NCI-H82 treated with DMSO at 0.1 percent for 48 hours (cell line): ENCODE measurements around the gene ARMS2.

ENCODE experiments used
- DNase-seq: peaks from one replicate; lab custom pipeline; 2025; ENCODE audit not compliant: unreplicated experiment; lab: John Stamatoyannopoulos, UW

ARMS2 gene

DNA sequence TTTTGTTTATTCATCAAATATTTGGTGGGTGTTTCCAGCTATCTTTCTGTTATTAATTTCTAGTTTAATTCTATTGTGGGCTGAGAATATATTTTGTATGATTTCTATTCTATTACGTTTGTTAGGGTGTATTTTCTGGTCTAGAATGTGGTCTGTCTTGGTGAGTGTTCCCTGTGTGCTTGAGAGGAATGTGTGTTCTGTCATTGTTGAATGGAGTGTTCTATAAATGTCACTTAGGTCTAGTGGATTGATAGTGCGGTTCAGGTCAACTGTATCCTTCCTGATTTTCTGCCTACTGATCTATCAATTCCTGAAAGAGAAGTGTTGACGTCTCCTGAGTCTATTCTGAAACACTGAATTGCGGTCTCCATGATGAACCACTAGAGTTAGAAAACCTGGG, 15.4 kb downstream of the ARMS2 start:
- no peak for DNase-seq

DNA sequence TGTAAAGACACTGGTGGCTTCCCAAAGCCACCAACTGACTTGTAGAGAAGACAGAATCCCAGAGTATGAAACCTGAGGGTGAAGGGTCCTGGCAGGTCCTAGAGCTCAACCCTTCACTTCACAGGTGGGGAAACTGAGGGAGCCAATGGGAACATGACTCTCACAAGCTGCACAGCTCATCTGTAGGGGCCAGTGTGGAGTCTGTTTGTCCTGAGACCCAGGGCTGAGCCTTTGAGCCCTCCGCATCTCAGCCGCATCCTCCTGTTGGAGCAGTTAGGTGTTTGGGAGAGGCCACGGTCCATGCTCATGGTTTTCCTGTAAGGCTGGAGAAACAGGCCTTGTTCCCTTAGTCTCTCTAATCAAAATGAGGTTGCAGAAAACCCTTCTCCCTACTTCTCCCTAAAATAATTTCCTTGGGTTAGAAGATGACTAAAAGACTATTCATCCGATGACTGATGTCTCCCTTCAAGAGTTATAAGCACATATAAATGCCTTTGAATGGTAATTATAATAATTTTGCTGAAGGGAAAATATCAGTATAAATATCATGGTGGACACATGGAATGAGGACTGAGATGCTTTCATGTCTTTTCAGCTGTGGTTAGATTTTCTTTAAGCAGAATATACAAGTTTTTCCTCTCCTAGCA, 17.2 kb downstream of the ARMS2 start:
- no peak for DNase-seq

DNA sequence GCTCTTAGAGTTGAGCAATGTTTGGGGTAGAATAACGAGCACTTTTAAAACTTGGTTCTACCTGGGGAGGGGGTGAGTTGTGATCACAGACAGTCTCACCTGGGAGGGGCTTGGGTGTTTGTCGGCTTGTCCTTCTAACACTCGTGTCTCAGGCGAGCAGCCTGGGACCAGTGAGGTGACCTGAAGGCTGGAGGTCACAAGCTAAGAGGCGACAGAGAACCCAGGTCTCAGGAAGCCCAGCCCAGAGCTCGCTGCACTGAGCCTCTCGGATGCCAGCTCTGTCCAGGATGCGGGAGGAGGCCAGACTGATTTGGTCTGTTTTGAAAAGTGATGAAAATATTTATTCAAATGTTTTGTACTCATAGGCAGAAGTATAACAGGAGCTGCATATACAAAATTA, 18.7 kb downstream of the ARMS2 start:
- DNase-seq: no peak

DNA sequence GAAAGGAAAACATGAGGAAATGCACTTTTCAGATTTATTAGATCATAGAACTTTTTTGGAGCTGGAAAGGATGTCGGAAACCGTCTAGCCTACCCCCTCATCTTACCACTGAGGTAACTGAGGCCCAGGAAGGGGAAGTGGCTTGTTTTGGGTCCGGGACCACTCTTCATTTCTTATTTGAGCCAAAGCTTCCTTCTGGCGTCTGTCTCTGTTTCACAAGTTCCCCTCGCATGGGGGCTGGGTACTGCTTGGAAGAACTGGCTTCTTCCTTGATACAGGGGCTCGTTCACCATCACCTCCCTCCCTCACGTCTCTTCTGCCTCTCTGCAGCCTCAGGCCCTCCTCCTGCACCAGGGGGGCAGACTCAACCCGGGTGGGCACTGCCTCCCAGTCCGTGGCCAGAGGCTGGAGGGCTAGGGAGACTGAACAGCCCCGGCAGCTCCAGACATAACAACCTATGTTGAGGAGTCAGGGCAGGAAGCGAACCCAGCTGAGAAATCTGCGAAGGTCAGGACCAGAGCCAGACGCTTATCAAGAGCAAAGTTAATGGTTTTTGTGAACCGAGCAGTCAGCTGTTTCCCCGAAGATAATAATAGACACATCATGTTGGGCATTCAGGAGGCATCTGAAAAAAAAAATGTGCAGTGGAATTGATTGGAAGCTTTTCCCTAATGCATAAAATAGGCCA, 19.8 kb downstream of the ARMS2 start:
- no peak for DNase-seq

DNA sequence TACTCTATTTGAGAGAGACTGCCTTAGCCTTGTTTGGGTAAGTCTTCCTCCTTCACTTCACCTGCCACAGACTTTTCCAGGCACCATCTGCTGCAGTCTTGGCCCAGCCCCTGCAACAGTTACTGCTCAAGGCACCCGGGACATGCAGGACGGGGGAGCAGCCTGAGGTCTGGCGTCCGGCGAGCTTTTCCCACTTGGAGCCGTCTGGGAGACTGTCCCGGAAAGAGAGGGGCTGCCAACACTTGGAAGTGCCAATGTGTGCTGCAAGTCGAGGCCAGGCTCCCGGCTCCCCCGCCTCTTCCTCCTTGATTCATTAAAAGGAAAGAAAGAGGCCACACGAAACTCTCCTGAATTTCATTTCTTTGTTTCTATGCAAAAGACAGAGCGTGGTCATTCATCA, 20.6 kb downstream of the ARMS2 start:
- no peak for DNase-seq

DNA sequence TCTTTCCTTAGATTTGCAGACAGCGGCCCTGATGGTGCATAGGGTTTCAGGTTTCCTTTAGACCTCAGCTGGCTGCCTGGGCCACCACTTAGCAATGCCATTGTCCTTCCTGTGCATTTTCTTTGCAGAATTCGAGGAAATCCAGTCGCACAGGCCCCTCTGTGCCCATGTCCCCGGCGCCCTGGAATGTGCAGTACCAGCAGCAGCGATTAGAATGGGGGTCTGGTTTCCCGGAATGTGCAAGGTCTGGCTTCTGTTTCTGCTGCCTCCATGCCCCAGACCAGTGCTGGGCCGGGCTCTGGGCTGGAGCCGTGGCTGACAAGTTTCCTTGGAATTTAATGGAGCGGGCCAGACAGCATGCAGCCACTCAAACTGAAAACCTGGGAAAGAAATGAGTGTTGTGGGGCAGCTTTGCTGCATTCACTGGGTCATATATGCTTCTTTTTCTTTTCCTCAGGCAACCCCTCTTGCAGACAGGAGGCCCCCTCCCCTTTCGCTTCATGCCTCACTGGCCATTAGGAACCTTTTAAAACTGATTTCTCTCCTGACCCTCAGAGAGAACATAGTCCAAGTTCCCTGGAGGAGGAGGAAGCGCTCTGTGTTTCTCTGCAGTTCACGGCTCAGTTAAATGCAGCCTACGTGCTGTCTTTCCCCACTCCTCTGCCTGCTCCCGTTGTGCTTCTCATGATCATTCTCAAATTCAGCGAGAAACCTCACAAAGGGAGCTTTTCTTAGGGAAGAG, 21.3 kb downstream of the ARMS2 start:
- DNase-seq: no peak

DNA sequence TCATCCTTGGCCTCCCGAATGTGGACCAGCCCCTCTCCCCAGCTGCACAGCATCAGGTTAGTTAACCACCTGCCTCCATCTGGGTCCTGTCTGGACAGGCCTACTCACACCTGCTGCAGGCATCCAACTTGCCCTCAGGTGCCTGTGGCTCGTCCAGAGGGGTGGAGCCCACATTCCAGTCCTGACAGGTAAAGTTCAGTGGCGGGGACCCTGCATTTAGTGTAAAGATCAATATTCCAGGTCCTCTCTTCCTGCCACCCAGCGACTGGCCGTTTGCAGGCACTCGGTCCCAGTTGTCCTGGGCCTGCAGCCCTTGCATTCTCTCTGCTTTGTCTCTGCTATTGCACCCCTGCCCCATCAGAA, 21.9 kb downstream of the ARMS2 start:
- no peak for DNase-seq

DNA sequence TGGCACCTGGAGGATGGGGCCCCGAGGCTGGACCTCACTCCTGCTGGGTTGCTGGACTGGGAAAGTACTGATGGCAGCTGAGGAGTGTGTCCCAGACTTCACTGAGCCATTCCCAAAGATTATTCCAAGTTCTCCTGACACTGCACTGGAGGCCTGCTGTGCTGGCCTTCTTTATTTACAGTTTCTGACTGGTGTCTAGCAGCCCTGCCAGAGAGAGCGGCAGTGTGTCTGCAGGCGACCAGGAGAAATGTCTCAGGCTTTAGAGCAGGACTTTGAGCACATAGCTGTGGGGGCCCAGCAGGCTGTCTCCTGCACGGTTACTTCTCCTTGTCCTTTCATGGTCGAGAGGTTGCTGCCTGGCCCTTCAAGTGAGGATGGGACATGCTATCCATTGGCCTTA, 23.0 kb downstream of the ARMS2 start:
- no peak for DNase-seq

DNA sequence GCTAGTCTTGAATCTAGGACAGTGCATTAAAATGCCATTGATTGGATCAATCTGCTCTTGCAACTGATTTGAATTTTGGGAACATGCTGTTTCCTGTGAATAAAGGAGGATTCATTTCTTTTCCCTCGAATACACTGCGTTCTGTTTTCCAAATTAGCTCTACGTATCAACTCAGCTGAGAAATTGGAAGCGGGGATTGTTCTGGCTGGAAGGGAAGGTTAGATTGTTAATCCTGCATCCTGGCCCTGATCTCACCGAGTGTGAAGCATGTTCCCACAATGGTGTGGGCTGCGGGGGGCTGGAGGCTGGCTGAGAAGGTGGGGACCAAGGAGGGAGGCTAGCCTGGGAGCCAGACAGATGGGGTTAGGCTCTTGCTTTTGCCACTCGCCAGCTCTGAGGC, 24.5 kb downstream of the ARMS2 start:
- DNase-seq: no peak

DNA sequence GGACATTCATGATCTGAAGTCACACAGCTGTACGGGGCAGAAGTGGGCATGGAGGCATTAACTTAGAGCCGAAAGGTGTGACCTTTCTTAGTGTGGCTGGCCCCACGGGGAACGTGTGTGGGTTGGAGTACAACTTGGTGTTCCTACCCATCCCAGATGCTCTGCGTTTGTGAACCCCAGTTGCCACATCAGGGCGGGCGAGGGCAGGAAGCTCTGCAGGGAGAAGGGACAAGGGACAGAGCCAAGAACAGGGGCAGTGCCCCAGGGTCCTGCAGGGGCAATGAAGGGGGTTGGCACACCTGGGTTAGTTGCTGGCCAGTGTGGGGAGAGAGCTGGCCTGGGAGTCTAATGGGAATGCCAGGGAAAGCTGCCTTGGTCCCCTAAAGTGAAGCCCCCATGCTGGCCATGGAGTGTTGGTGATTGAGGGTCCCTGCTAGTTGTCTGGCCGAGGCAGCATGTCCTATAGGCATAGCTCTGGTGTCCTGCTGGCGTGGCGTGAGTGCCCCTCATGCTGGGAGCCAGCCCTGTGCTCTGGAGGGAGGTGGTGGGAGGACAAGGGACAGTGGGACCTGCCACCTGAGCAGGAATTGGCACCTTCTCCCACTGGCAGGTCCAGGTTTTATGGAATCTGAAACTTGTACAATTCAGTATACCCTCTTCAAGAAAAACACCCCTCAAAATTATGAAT, 25.8 kb downstream of the ARMS2 start:
- DNase-seq: no peak

DNA sequence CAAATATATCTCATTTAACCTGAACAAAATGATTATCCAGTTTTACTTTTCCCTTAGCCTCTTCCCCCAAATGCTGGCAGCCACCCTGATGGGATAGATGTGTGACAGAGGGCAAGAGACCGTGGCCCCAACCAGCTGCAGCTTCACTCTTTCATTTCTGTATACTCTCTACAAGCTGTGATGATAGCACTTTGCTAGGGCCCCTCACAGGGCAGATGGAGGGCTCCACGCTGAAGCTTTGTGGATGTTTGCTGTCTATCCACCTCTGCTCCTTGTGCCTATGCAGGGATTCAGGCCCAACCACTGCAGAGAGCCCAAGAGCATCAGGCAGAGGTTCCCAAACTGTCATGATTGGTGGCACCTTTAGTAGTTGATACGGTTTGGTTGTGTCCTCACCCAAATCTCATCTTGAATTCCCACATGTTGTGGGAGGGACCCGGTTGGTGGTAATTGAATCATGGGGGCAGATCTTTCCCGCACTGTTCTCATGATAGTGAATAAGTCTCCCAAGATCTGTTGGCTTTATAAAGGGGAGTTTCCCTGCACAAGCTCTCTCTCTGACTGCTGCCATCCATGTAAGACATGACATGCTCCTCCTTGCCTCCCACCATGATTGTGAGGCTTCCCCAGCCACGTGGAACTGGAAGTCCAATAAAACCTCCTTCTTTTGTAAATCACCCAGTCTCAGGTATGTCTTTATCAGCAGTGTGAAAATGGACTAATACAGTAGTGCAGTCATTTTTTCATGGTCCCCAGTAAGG, 27.0 kb downstream of the ARMS2 start:
- no peak for DNase-seq

DNA sequence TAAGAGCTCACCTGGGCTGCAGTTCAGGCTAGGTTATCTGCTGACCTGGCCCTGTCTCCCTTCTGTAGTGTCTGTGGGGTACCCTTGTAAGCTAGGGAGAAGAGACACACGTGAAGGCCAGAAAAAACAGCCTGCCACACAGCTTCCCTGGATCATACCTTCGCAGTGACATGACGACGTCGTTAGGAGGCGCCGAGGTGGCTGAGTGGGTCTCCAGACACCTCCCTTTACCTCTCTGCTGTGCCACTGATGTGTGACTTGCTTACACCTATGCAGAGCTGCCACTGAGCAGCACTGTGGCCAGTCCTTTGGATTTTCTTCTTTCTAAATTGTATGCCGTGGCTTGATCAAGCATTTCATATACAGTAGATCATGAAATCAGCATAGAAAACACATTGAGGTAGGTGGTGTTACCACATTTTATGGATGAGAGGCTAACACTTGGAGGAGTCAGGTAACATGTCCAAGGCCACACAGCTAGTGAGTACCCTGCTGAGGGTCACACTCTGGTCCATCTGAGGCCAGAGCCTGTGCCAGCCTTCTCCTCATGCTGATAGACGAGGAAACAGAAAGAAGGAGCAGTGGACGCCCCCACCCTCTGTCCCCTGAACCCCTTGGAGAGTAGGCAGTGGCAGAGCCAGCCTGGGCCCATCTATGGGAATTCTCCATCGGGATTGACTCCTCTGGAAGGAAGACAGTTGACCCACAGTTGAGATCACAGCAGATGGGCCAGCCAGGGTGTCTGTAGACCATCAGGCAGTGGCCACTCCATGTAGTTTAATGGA, 30.0 kb downstream of the ARMS2 start:
- no peak for DNase-seq

DNA sequence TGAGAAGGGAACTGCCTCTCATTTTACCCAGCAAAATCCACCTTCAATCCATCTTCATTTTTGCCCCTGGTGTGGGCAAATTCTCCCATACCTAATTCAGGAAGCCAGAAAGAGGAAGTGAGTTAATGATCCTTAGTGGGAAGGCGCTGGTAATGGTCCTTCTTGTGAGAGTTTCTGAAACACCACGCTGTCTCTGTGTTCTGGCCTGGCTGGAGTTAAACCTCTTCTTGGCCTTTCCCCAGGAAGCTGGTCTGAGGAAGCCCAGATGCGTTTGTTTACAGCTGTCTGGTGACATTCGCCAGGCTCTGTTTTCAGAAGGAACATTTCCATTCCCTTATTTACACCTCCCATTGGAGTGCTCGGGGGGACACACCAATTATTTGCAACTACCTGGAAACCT, 31.2 kb downstream of the ARMS2 start:
- DNase-seq: no peak

DNA sequence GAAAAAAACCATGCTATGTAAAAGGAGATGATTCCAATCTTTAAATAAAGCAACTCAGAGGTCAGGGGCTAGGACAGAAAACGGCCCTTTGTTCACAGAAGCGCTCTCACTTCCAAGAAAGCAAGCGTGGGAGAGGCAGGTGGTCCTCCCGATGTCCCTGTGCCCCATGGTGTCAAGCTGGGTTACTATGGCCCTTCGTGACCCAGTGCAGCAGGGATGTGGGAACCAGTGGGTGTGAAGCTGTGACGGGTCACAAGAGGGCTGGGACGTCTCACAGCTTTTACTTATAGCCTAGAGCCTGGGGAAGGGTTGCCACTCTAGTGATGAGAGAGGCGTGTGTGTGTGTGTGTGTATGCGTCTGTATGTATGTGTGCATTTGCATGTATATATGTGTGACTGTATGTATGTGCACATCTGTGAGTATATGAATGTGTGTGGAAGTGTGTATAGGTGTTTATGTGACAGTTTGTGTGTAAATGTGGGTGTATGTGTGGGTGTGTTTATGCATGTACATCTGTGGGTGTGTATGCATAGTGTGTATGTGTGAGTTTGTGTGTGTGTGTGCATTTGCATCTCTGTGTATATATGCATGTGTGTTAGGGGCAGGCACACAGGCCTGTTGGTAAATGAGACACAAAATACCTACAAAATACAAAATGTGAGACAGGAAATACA, 32.1 kb downstream of the ARMS2 start:
- DNase-seq: no peak

DNA sequence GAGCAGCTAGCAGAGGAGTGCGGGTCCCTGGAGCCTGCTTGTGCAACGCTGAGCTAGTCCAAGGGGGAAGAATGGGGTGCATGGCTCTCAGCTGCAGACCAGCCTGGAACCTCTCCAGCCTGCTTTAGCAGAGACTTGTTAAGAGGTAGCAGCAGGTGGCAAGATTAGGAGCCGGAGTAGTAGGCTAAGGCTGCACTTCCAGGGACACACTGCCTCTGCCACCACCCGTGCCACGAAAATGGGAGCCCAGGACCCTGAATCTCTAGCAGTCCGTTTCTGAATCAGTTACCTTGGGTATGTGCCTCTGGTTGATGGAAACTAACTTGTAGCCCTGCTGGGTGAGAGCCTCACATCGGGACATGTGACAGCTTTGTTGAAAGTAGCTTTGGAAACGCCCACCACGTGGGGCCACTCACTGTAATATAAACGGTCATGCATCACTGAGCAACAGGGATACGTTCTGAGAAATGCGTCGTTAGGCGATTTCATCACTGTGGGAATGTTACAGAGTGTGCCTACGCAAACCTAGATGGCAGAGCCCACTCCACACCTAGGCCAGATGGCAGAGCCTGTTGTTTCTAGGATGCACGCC, 32.8 kb downstream of the ARMS2 start:
- DNase-seq: no peak

DNA sequence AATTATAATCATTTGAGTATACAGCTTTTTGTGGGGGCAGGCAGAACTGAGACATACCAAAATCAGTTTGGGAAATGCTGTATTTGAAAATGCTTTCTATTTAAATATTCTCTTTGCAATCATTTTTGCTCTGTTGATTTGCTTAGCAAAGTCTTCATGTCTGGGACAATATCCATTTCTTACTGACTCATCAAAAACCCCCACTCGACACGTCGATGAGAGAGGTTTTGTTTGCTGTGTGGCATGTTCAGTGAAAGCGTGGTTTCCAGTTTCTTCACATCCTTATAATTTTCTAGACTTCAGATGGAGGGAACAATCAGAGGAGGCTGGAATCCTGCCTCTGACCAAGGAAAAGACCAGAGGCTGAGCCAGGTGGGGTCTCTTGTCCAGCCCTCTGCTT, 35.8 kb downstream of the ARMS2 start:
- DNase-seq: no peak

DNA sequence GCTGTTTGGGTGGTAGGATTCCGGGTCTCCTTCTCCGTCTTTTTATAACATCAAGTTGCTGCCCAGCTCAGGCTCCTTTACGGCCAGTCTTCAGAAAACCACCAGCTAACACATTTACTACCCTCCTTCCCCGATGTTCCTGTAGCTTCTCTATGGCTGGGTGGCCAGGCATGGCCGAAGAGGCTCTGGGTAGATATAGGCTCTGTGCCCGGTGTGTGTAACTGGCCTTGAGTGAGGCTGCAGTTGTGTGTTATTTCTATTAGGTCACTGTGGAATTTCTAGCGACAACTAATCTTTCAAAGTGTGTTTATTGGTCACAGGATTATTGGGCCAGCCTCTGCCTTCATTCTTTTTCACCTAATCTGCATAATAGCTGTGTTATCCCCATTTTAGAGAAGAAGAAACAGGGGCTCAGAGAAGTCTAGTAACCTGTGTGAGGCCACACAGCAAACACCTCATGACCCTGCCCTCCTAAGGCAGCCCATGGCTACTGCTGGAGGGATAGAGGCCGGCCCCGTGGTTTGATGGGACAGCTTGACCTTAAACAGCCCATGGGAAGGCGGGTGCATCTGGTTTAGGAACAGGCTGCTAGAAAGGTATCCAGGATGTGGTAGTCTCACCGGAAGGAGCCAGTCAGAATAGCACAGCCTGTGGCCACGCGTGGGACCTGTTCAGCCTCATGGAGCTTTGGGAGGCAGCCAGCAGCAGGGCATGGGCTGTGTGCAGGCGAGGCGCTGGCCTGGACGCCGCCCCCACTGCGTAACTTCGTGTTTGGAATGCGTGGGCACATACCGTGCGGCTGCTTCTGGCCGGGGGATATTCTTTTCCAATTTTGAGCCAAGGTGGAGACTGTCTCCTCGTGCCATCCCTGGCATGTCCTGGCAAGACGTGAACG, 36.6 kb downstream of the ARMS2 start:
- DNase-seq: no peak

DNA sequence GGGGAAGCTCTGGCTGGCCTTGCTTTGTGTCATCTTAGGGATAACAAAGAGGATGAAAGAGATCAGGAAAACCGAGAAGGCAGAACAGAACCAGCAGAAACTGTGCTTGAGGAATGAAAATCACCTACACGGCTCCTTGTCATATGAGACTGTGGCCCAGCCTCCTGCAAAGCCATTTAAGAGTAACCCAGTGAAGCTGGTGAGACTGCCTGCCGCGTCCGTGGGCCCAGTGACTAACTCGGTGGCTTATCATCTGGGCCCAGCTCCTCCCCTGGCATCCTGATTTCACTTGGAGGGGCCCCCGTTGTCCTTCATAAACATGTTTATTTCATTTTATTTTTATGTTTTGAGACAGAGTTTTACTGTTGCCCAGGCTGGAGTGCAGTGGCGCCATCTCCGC, 37.6 kb downstream of the ARMS2 start:
- DNase-seq: no peak
